Activated CD4-positive, alpha-beta T cell treated with anti-CD3 and anti-CD28 coated beads for 36 hours (primary cell): ENCODE results near the gene SAMMSON. TPM values are rescaled to one million over a fixed set of nuclear protein-coding genes. Genes with fewer than 3 reads are reported as not detected.

ENCODE experiments used
- ATAC-seq: fragments of 200-7000 bp; cut with Tn5 transposase; one replicate; pipeline ENCODE4 v1.10.0; 2021; ENCODE audit warnings: mild to moderate bottlenecking, moderate library complexity
- CTCF ChIA-PET: fragments of 350-600 bp; sonication (Branson Sonifier 250); formaldehyde crosslinking; loops from one replicate; lab custom pipeline; 2021; ENCODE audit warnings: antibody characterized with exemption; lab: Charles Lee
- POLR2A ChIA-PET: fragments of 350-600 bp; sonication (Branson Sonifier 250); formaldehyde crosslinking; loops from one replicate; lab custom pipeline; 2021; ENCODE audit warnings: antibody characterized with exemption, inconsistent platforms; lab: Charles Lee
- DNase-seq: peaks from one replicate; pipeline ENCODE4 v3.0.0-alpha.2; 2020
- H3K27ac Mint-ChIP-seq: one replicate; pipeline ENCODE4 v1.8.0; 2021; ENCODE audit warnings: mixed read lengths
- H3K27me3 Mint-ChIP-seq: one replicate; pipeline ENCODE4 v1.8.0; 2021; ENCODE audit warnings: mixed read lengths
- H3K36me3 Mint-ChIP-seq: one replicate; pipeline ENCODE4 v1.8.0; 2021; ENCODE audit warnings: low read depth, mixed read lengths
- H3K4me1 Mint-ChIP-seq: one replicate; pipeline ENCODE4 v1.8.0; 2021; ENCODE audit warnings: mixed read lengths
- H3K4me3 Mint-ChIP-seq: one replicate; pipeline ENCODE4 v1.8.0; 2021; ENCODE audit warnings: mild to moderate bottlenecking, moderate library complexity, mixed read lengths
- H3K9me3 Mint-ChIP-seq: one replicate; pipeline ENCODE4 v1.8.0; 2021; ENCODE audit warnings: low read depth, mixed read lengths
- intact Hi-C, 2 experiments: fragments of 100-400 bp; cut with DNase I in 1 of 2; cut with micrococcal nuclease in 1 of 2; formaldehyde crosslinking; loops; one replicate each; pipeline versions ENCODE4 v1.14.2 to v1.15.1; 2022 to 2024; cut with DNase I, micrococcal nuclease
- total RNA-seq, 2 experiments: library from RNA; stranded (reverse); gene quantifications; one replicate each; pipeline ENCODE4 v1.2.3, GENCODE V29; 2021

Gene SAMMSON
- total RNA-seq, 2 experiments from 2014 or later = not detected

- ChIA-PET CTCF (interaction anchor here (0.7 kb wide), 1 partner anchor 113 kb away, joined by 3 read pairs; no protein-coding TSS in a partner anchor), POLR2A (no interaction called here)
- intact Hi-C loops = loop anchor here (5.0 to 10.0 kb wide), 3 partner anchors 57 to 1589 kb away; no protein-coding TSS in a partner anchor
- Mint-ChIP-seq H3K4me1 (no peaks in the 10 kb centered on the region), H3K27me3 (peaks cover 9% of the 10 kb centered on the region), H3K36me3 (no peaks in the 10 kb centered on the region), H3K4me3 (no peak overlapping the region), H3K27ac (no peak overlapping the region), H3K9me3 (no peaks in the 10 kb centered on the region)
- DNase-seq (no peak), ATAC-seq (no peak)
These were observed 66.2 kb downstream of the SAMMSON start for GRCh38 chr3:70065696-70066253.

DNA sequence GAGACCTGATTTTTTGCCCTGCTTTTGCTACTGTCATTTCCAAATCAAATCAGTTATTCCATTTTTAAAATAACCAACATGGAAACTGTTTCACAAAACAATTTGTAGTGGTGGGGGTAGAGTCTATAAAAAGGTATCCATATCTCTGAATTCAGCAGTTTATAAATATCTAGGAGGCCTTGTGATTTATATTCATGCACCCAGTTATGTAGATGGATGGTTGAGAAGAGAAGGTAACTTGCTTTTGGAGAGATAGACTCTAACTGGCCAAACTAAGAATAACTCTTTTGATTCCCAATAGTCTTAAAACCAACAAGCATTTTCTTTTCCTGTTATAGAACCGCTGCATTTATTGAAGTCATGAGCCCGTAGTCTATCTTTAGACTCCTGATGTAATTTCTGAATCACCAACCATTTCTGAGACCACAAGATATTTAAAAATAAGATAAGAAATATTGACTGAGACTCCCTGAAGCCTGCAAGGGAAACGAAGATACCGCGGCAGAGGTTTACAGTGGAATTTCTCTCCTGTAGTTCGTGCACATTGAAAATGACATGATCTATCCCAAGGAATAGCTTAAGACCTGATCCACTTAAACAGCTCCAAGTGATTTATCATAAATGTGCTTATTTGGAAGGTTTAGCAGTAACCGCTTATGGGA is 68.5 kb downstream of the SAMMSON start:
- DNase-seq = no peak
- ATAC-seq = no peak
- CTCF ChIA-PET = no interaction called here
- H3K27me3 Mint-ChIP-seq = peaks cover 12% of the 10 kb centered on the region
- no peaks in the 10 kb centered on the region for H3K36me3 Mint-ChIP-seq
- H3K4me3 Mint-ChIP-seq = no peak overlapping the region
- POLR2A ChIA-PET = no interaction called here
- no peaks in the 10 kb centered on the region for H3K9me3 Mint-ChIP-seq
- intact Hi-C loops = loop anchor here (5.0 to 10.0 kb wide), 3 partner anchors 54 to 1587 kb away; no protein-coding TSS in a partner anchor
- H3K4me1 Mint-ChIP-seq = no peaks in the 10 kb centered on the region
- no peak overlapping the region for H3K27ac Mint-ChIP-seq

- peaks cover 18% of the 10 kb centered on the region for H3K27me3 Mint-ChIP-seq
- no peaks in the 10 kb centered on the region for H3K36me3 Mint-ChIP-seq
These were observed 70.0 kb downstream of the SAMMSON start for GRCh38 chr3:70069557-70069956.

GRCh38 chr3:70071138-70071537 is 71.6 kb downstream of the SAMMSON start:
- ATAC-seq (no peak), DNase-seq (no peak)
- Mint-ChIP-seq H3K4me3 (no peak overlapping the region), H3K27ac (no peak overlapping the region), H3K9me3 (no peaks in the 10 kb centered on the region), H3K27me3 (peaks cover 24% of the 10 kb centered on the region), H3K4me1 (no peaks in the 10 kb centered on the region), H3K36me3 (no peaks in the 10 kb centered on the region)
- POLR2A ChIA-PET = no interaction called here
- intact Hi-C loops = no loop called here
- CTCF ChIA-PET = interaction anchor here (0.6 to 1.6 kb wide), 3 partner anchors 8 to 249 kb away, joined by 3 to 4 read pairs (median 3); no protein-coding TSS in a partner anchor

More at GRCh38 chr3:70069557-70069956, 70.0 kb downstream of the SAMMSON start:
- intact Hi-C loops = loop anchor here (5.0 to 10.0 kb wide), 3 partner anchors 53 to 1585 kb away; no protein-coding TSS in a partner anchor
- Mint-ChIP-seq H3K4me3 (no peak overlapping the region), H3K4me1 (no peaks in the 10 kb centered on the region), H3K9me3 (no peaks in the 10 kb centered on the region), H3K27ac (no peak overlapping the region)
- ChIA-PET POLR2A (no interaction called here), CTCF (no interaction called here)
- DNase-seq (no peak), ATAC-seq (no peak)

GRCh38 chr3:70072180-70072579 is 72.6 kb downstream of the SAMMSON start:
- no peaks in the 10 kb centered on the region for H3K36me3 Mint-ChIP-seq
- H3K9me3 Mint-ChIP-seq = no peaks in the 10 kb centered on the region
- H3K27me3 Mint-ChIP-seq = peaks cover 26% of the 10 kb centered on the region
- H3K27ac Mint-ChIP-seq = no peak overlapping the region
- ChIA-PET POLR2A (no interaction called here), CTCF (interaction anchor here (1.0 to 1.4 kb wide), 2 partner anchors 8 to 9 kb away, joined by 3 read pairs; no protein-coding TSS in a partner anchor)
- no peak for DNase-seq
- H3K4me3 Mint-ChIP-seq = no peak overlapping the region
- no peak for ATAC-seq
- no peaks in the 10 kb centered on the region for H3K4me1 Mint-ChIP-seq
- intact Hi-C loops = no loop called here

DNA sequence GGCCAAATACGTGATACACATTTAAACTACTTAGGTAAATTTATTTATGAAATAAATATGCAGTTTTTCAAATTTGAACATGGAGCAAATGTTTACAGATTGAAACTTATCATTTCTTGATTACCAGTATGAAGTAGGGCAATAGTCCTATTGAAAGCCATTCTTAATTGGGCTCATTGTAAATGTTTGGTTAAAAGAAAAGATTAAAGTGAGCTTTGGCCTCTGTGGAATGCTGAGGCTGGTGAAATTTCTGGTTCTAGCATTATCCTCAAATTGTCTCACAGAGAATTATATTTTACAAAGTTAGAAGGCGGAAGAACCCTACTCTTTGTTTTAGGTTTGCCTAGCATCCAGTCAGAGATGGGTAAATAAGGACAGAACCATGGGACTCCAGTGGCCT is 73.2 kb downstream of the SAMMSON start:
- Mint-ChIP-seq H3K27me3 (peaks cover 25% of the 10 kb centered on the region), H3K4me1 (no peaks in the 10 kb centered on the region), H3K36me3 (no peaks in the 10 kb centered on the region), H3K9me3 (no peaks in the 10 kb centered on the region), H3K4me3 (no peak overlapping the region), H3K27ac (no peak overlapping the region)
- ChIA-PET CTCF (interaction anchor here (1.0 kb wide), 1 partner anchor 8 kb away, joined by 3 read pairs; no protein-coding TSS in a partner anchor), POLR2A (no interaction called here)
- intact Hi-C loops = no loop called here
- ATAC-seq (no peak), DNase-seq (no peak)

- no peaks in the 10 kb centered on the region for H3K9me3 Mint-ChIP-seq
- intact Hi-C loops = no loop called here
- H3K27ac Mint-ChIP-seq = no peak overlapping the region
- H3K4me1 Mint-ChIP-seq = no peaks in the 10 kb centered on the region
- H3K4me3 Mint-ChIP-seq = no peak overlapping the region
- POLR2A ChIA-PET = no interaction called here
- DNase-seq (no peak), ATAC-seq (no peak)
- CTCF ChIA-PET = interaction anchor here (0.6 kb wide), 1 partner anchor 1315 kb away, joined by 7 read pairs; no protein-coding TSS in a partner anchor
- peaks cover 24% of the 10 kb centered on the region for H3K27me3 Mint-ChIP-seq
- no peaks in the 10 kb centered on the region for H3K36me3 Mint-ChIP-seq
These were observed 75.6 kb downstream of the SAMMSON start for GRCh38 chr3:70075101-70075500.

DNA sequence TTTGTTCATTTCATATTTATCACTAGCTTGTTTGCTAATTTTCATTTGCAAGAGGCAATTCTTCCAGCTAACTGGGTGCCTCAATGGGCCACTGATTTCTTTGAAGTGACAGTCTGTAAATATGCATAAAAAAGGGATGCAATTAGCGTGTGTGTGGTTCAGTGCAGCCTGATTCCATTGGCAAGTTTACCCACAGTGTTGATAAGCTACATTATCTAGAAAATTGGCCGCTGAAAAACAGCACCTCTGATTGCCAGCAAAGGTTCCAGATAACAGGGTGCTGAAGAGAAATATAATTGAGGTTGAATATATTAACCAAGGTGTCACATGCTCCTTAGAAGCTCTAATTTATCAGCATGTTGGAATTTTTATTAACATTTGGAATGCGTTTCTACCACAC is 76.9 kb downstream of the SAMMSON start:
- intact Hi-C loops = no loop called here
- H3K9me3 Mint-ChIP-seq = no peaks in the 10 kb centered on the region
- CTCF ChIA-PET = interaction anchor here (0.9 kb wide), 1 partner anchor 52 kb away, joined by 3 read pairs; no protein-coding TSS in a partner anchor
- ATAC-seq (no peak), DNase-seq (no peak)
- no peak overlapping the region for H3K27ac Mint-ChIP-seq
- no peaks in the 10 kb centered on the region for H3K4me1 Mint-ChIP-seq
- no peak overlapping the region for H3K4me3 Mint-ChIP-seq
- H3K36me3 Mint-ChIP-seq = no peaks in the 10 kb centered on the region
- POLR2A ChIA-PET = no interaction called here
- peaks cover 27% of the 10 kb centered on the region for H3K27me3 Mint-ChIP-seq

DNA sequence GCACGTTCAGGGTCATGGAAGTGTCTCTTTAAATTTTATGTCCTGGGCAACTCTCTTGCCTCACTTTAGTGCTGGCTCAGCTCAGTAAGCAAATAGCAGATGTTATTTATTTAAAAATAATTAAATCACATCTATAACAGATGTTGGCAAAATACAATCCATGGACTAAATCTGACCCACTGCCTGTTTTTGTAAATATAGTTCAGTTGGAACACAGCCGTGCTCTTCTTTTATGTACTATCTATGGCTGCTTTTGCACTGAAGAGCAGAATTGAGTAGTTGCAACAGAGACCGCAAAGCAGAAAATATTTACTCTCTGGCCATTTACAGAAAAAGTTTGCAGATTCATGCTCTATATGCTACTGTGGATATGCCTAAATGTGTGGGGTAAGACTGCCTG is 79.2 kb downstream of the SAMMSON start:
- no peaks in the 10 kb centered on the region for H3K9me3 Mint-ChIP-seq
- H3K4me3 Mint-ChIP-seq = no peak overlapping the region
- ATAC-seq = no peak
- POLR2A ChIA-PET = no interaction called here
- no peaks in the 10 kb centered on the region for H3K4me1 Mint-ChIP-seq
- peaks cover 23% of the 10 kb centered on the region for H3K27me3 Mint-ChIP-seq
- no peak for DNase-seq
- intact Hi-C loops = no loop called here
- CTCF ChIA-PET = no interaction called here
- H3K27ac Mint-ChIP-seq = no peak overlapping the region
- H3K36me3 Mint-ChIP-seq = no peaks in the 10 kb centered on the region

- no peaks in the 10 kb centered on the region for H3K9me3 Mint-ChIP-seq
- DNase-seq (no peak), ATAC-seq (no peak)
- H3K4me1 Mint-ChIP-seq = no peaks in the 10 kb centered on the region
- no peak overlapping the region for H3K27ac Mint-ChIP-seq
- intact Hi-C loops = no loop called here
- peaks cover 9% of the 10 kb centered on the region for H3K27me3 Mint-ChIP-seq
- ChIA-PET CTCF (no interaction called here), POLR2A (no interaction called here)
- H3K4me3 Mint-ChIP-seq = no peak overlapping the region
- no peaks in the 10 kb centered on the region for H3K36me3 Mint-ChIP-seq
These were observed 86.1 kb downstream of the SAMMSON start for GRCh38 chr3:70085613-70086012.

DNA sequence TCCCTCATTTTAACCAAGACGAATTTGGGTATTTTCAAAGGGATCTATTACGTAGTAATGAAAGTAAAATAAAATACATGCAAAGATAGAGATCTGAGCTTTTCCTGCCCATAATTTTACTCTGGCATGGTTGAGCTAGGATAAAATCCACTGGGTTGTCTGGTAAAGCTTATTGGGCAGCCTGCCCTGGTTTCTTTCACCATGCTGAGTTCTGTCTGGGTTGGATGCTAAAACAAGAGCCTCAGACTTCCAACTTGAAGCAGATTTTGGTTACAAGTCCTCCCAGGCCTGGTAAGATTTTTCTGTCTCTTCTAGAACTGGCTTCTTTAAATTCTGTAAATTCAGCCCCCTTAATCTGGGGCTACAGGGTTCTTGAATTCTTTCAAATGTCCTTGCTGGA is 86.8 kb downstream of the SAMMSON start:
- Mint-ChIP-seq H3K9me3 (no peaks in the 10 kb centered on the region), H3K36me3 (no peaks in the 10 kb centered on the region), H3K27ac (no peak overlapping the region), H3K27me3 (peaks cover 9% of the 10 kb centered on the region), H3K4me3 (no peak overlapping the region), H3K4me1 (no peaks in the 10 kb centered on the region)
- POLR2A ChIA-PET = no interaction called here
- CTCF ChIA-PET = no interaction called here
- intact Hi-C loops = no loop called here
- ATAC-seq (no peak), DNase-seq (no peak)
